ENCODE measurements around the gene GMDS. TPM values are rescaled to one million over a fixed set of nuclear protein-coding genes. Genes with fewer than 3 reads are reported as not detected.
"Not testable (repeated sequence)": the region's sequence is repeated elsewhere in the genome, so short reads cannot be mapped to it uniquely, and the experiment has no call there.

GMDS gene
- total and polyA plus RNA-seq, 11 donors: 4.5 to 10.7 (median 7.0) TPM

DNA sequence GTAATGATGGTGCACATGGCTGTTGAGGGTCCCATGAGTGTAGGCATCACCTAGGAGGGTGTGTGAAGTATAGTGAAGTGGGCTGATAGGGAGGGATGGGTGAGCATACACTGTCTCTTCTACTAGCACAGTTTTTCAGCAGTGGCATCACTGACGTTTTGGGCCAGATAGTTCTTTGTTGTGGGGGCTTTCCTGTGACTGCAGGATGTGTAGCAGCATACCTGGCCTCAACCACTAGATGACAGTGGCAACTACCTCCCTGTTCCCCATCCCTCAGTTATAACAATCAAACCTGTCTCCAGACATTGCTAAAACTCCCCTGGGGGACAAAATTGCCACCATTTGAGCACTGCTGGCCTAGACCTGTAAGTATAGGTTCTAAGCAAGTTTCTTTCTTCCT is 396.7 kb downstream of the GMDS start:
- DNase-seq (no peak), ATAC-seq (no peak)
- Histone ChIP-seq H3K4me1 (no peaks in the 10 kb centered on the region), H3K9me3 (peaks cover 0 to 6% (median 0%) of the 10 kb centered on the region in 12 donors), H3K4me3 (no peak overlapping the region), H3K27me3 (no peaks in the 10 kb centered on the region), H3K36me3 (no peaks in the 10 kb centered on the region), H3K27ac (no peak overlapping the region)
- 61 to 88% (median 76%) methylated on average over 1 of the region's 1 CpG for whole genome bisulfite sequencing, 4 donors
- intact Hi-C loops (cut with DNase I): loop anchor here in 1 of 10 donors (10.0 kb wide), 1 partner anchor 246 kb away; no protein-coding TSS in a partner anchor
- TF ChIP-seq, protein P1, sequence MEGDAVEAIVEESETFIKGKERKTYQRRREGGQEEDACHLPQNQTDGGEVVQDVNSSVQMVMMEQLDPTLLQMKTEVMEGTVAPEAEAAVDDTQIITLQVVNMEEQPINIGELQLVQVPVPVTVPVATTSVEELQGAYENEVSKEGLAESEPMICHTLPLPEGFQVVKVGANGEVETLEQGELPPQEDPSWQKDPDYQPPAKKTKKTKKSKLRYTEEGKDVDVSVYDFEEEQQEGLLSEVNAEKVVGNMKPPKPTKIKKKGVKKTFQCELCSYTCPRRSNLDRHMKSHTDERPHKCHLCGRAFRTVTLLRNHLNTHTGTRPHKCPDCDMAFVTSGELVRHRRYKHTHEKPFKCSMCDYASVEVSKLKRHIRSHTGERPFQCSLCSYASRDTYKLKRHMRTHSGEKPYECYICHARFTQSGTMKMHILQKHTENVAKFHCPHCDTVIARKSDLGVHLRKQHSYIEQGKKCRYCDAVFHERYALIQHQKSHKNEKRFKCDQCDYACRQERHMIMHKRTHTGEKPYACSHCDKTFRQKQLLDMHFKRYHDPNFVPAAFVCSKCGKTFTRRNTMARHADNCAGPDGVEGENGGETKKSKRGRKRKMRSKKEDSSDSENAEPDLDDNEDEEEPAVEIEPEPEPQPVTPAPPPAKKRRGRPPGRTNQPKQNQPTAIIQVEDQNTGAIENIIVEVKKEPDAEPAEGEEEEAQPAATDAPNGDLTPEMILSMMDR (IDR thresholded peaks at IDR 0.05): no peak
- TF ChIP-seq POLR2A (IDR thresholded peaks at IDR 0.05): no peak

DNA sequence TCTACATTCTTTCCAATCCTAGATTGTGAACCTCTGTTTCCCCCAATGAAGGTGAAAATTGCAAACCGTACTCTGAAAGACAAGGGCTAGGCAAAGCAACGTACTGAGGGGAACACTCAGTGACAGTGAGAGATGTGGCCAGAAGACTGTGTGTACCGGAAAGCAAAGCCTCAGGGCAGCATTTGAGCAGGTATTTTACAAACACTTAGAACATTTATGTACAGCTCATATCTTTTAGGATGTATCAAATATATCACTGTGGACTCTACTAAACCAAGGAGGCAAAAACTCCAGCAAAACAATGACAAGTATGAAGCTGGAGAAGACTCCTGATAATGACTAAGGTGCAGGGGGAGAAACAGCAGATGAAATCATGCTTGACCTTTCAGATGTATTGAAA is 398.8 kb downstream of the GMDS start:
- intact Hi-C loops (cut with DNase I): loop anchor here in 1 of 10 donors (10.0 kb wide), 1 partner anchor 248 kb away; no protein-coding TSS in a partner anchor
- no peaks in the 10 kb centered on the region for H3K27me3 ChIP-seq

DNA sequence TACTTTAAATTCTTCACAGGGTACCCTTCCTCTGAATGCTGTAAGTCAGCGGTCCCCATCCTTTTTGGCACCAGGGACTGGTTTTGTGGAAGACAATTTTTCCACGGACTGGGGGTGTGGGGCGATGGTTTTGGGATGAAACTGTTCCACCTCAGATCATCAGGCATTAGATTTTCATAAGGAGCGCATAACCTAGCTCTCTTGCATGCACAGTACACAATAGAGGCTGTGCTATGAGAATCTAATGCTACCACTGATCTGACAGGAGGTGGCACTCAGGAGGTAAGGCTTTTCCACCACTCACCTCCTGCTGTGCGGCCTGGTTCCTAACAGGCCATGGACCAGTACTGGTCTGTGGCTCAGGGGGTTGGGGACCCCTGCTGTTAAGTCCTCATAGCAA is 399.9 kb downstream of the GMDS start:
- H3K36me3 ChIP-seq, H3K9me3 ChIP-seq, H3K4me1 ChIP-seq, DNase-seq, H3K27ac ChIP-seq, H3K4me3 ChIP-seq, ATAC-seq, H3K27me3 ChIP-seq: not testable (repeated sequence)
- intact Hi-C loops (cut with DNase I): loop anchor here in 1 of 10 donors (10.0 kb wide), 1 partner anchor 249 kb away; no protein-coding TSS in a partner anchor
- WGBS, 4 donors: 94 to 98% (median 97%) methylated on average over 5 of the region's 5 CpGs

More for the DNA sequence above, 398.8 kb downstream of the GMDS start:
- Histone ChIP-seq H3K36me3 (no peaks in the 10 kb centered on the region), H3K4me3 (no peak overlapping the region), H3K27ac (no peak overlapping the region), H3K4me1 (peaks cover 0 to 1% (median 0%) of the 10 kb centered on the region in 12 donors), H3K9me3 (peaks cover 0 to 6% (median 0%) of the 10 kb centered on the region in 12 donors)
- TF ChIP-seq POLR2A (IDR thresholded peaks at IDR 0.05): no peak
- TF ChIP-seq, protein P1 (IDR thresholded peaks at IDR 0.05): no peak
- whole genome bisulfite sequencing, 4 donors: 96 to 98% (median 96%) methylated on average over 3 of the region's 3 CpGs
- DNase-seq: no peak
- ATAC-seq: no peak

DNA sequence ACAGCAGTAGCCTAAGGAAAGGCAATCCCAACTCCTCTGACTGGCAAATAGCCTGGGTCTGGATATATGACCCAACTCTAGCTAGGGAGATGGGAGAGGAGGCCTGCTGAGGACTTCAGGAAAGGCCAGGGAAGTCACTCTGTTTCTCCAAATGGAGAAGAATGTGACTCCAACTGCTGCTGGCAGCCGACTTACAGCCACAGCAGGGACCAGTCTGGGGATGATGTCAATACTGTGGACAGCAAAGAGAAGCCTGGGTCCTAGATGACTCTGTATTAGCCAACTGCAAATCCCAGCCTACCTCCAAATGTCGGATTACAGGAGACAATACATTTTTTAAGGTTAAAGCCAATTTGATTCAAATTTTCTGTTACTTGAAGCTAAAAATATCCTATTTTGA is 403.1 kb downstream of the GMDS start:
- intact Hi-C loops (cut with DNase I): loop anchor here in 1 of 10 donors (10.0 kb wide), 1 partner anchor 252 kb away; no protein-coding TSS in a partner anchor
- no peak for ATAC-seq
- TF ChIP-seq, protein P1 (IDR thresholded peaks at IDR 0.05): no peak
- TF ChIP-seq POLR2A (IDR thresholded peaks at IDR 0.05): no peak
- no peak for DNase-seq
- H3K27me3 ChIP-seq: no peaks in the 10 kb centered on the region
- H3K27ac ChIP-seq: no peak overlapping the region
- H3K4me3 ChIP-seq: no peak overlapping the region
- peaks cover 0 to 13% (median 0%) of the 10 kb centered on the region in 12 donors for H3K4me1 ChIP-seq
- WGBS, 4 donors: 66 to 90% (median 84%) methylated on average over 2 of the region's 2 CpGs
- no peaks in the 10 kb centered on the region for H3K36me3 ChIP-seq
- H3K9me3 ChIP-seq: peaks cover 0 to 6% (median 0%) of the 10 kb centered on the region in 12 donors

DNA sequence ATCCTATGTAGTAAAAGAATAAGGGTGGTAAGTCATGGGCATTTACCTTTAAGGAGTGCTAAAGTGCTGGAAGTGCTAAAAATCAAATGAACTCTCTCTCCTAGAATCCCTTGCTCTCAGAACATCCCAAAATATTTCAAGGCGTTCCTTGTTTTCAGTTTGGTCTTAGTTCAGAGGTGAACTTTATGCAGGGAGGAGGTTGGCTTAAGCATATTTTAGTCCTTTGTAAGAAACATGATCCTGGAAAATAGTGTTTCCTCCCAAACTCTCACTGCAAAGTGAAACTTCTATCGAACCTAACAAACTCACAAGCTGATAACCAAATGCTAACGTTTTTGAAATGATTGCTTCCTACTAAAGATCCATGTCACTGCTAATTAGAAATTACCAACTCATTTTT is 404.3 kb downstream of the GMDS start:
- Histone ChIP-seq H3K4me1 (peaks cover 0 to 14% (median 0%) of the 10 kb centered on the region in 12 donors), H3K4me3 (peak overlapping the region in 2 of 12 donors; percentile 1 to 6), H3K27ac (peak overlapping the region in 1 of 12 donors; percentile 18), H3K36me3 (no peaks in the 10 kb centered on the region), H3K27me3 (no peaks in the 10 kb centered on the region), H3K9me3 (peaks cover 0 to 6% (median 0%) of the 10 kb centered on the region in 12 donors)
- intact Hi-C loops (cut with DNase I): loop anchor here in 1 of 10 donors (10.0 kb wide), 1 partner anchor 254 kb away; no protein-coding TSS in a partner anchor
- no peak for ATAC-seq
- WGBS, 4 donors: 50 to 63% (median 57%) methylated on average over 3 of the region's 3 CpGs
- TF ChIP-seq POLR2A (IDR thresholded peaks at IDR 0.05): no peak
- TF ChIP-seq, protein P1 (IDR thresholded peaks at IDR 0.05): no peak
- DNase-seq: no peak

All from heart left ventricle (tissue), 16 donors.